ENCODE results near the gene MYO7B.

DNA sequence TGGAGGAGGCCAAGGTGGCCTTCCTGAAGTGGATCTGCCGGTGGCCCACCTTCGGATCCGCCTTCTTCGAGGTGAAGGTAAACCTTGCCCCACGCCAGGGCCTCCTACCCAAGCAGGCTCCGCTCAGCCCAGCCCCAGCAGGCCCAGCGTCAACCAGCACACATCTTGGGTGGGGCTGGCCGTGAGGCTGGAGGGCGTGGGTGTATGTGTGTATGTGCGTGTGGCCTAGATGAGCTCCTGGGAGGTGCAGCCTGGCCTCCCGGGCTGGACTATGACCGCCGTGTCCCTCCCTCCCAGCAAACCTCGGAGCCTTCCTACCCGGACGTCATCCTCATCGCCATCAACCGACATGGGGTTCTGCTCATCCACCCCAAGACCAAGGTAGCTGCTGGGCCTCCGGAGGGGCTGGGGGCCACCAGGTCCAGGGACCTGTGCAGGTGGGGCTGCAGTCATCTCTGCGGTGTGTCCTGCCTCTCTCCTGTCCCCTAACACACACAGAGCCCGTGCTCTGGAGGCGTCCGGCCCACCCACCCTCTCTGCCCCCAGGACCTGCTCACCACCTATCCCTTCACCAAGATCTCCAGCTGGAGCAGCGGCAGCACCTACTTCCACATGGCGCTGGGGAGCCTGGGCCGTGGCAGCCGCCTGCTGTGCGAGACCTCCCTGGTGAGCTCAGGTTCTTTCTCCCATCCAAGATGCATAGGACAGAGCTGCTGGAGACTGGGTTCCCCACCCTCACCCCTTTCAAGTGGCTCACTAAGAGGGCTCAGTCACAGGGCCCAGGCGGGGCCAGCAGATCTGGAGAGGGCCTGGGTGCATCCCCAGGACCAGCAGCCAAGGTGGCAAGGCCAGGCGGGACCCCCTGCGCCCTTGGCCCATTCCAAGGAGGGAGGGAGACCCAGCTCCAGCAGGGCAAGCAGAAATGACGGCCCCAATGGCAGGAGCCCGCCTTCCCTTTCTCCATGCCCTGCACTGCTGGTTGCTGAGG lies 101.1 kb downstream of the MYO7B start:
- TF ChIP-seq CTCF (conservative IDR thresholded peaks at IDR 0.05 in 1 of 2, IDR thresholded peaks at IDR 0.05 in 1 of 2; ENCODE audit: low read depth in 1 of 2, low read length in 2 of 2) (no peak), EZH2 (IDR thresholded peaks at IDR 0.05; ENCODE audit: low read length, missing control alignments) (no peak)
